ENCODE measurements around the gene FAM221B.

Gene FAM221B, protein sequence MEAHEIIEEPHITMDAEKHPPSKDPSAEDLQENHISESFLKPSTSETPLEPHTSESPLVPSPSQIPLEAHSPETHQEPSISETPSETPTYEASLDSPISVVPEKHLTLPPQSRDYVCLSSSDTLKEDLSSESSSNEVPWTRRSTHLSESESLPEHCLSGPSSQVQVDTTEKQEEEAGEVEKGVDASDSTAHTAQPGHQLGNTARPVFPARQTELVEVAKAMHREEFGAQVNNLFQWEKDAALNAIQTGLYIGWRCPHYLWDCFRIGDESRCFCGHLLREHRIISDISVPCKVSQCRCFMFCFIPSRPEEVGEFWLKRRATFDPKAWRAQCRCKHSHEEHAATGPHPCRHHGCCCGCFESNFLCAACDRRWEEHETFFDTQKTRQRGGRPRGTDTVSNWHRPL

DNA sequence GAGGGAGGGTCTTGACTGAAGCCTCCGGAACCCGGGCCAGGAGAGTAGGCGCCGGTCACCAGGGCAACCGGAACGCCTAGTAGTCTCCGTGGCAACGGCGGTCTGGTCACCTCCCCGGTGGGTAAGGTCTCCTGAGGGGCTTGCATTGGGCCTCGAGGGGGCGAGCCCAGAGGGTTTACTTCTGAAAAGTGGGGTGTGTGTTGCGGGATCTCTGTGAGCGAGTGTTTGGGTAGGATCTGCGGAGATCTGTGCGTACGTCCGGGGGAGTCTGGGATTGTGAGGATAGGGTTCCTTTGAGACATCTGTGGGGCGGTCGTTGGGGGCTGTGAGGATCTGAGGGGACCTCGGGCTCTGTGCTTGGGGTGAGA, at the start of gene FAM221B:
Gene FAM221B, minus strand, starts transcription at position 17 of the 368 bp plus-strand sequence. CDS start 2,571 bp downstream, outside the sequence.
- Histone ChIP-seq H4K20me1 (ENCODE audit: insufficient read depth, low read length) (no peaks in the 10 kb centered on the region), H3K27ac (ENCODE audit: low read length) (no peak within 1 kb of the TSS), H3F3A (ENCODE audit: insufficient read depth, low read length) (peaks cover 4% of the 10 kb centered on the region), H3K27me3 (replicated peaks; ENCODE audit: insufficient read depth, low read length) (no peaks in the 10 kb centered on the region), H3K9ac (ENCODE audit: low read length) (peak within 1 kb of the TSS; percentile 74), H3K9me2 (replicated peaks; ENCODE audit: insufficient read depth, low read length) (no peaks in the 10 kb centered on the region), H3K9me3 (replicated peaks; ENCODE audit: insufficient read depth, low read length) (no peaks in the 10 kb centered on the region), H3K36me3 (replicated peaks; ENCODE audit: insufficient read depth, low read length) (no peaks in the 10 kb centered on the region), H3K4me3 (ENCODE audit: low read length) (peak within 1 kb of the TSS; percentile 94), H3K4me1 (ENCODE audit: low read length) (peaks cover 19% of the 10 kb centered on the region), H3K4me2 (ENCODE audit: low read depth, low read length) (peak within 1 kb of the TSS; percentile 94), H2AFZ (ENCODE audit: low read length) (peak within 1 kb of the TSS; percentile 100), H3K79me2 (ENCODE audit: low read length) (0 out of 2 replicates have a peak, but pooled peaks cover 3% of the 10 kb centered on the region)
- DNase-seq: peak; percentile 13
- TF ChIP-seq EZH2 (optimal IDR thresholded peaks at IDR 0.05; ENCODE audit: low read depth, low read length) (no peak), EZH2phosphoT487 (IDR thresholded peaks at IDR 0.05; ENCODE audit: low read length) (no peak)
- TF ChIP-seq, protein P1, sequence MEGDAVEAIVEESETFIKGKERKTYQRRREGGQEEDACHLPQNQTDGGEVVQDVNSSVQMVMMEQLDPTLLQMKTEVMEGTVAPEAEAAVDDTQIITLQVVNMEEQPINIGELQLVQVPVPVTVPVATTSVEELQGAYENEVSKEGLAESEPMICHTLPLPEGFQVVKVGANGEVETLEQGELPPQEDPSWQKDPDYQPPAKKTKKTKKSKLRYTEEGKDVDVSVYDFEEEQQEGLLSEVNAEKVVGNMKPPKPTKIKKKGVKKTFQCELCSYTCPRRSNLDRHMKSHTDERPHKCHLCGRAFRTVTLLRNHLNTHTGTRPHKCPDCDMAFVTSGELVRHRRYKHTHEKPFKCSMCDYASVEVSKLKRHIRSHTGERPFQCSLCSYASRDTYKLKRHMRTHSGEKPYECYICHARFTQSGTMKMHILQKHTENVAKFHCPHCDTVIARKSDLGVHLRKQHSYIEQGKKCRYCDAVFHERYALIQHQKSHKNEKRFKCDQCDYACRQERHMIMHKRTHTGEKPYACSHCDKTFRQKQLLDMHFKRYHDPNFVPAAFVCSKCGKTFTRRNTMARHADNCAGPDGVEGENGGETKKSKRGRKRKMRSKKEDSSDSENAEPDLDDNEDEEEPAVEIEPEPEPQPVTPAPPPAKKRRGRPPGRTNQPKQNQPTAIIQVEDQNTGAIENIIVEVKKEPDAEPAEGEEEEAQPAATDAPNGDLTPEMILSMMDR (IDR thresholded peaks at IDR 0.05; ENCODE audit: low read length): no peak

DNA sequence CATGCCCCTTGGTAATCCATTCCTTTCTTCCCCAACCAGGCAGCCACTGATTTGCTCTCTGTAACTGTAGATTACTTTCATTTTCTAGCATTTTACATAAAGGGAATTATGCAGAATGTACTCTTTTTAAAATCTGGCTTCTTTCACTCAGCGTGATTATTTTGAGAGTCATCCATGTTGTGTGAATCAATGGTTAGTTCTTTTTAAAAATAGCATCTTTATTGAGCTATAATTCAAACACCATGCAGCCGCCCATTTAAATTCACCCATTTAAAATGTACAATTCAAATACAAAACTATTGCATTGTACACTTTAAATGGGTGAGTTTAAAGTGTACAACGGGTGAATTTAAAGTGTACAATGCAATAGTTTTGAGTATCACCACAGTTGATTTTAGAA, 44.0 kb upstream of the FAM221B start:
- no peak for TF ChIP-seq EZH2 (optimal IDR thresholded peaks at IDR 0.05; ENCODE audit: low read depth, low read length)
- TF ChIP-seq, protein P1 (IDR thresholded peaks at IDR 0.05; ENCODE audit: low read length): no peak
- TF ChIP-seq EZH2phosphoT487 (IDR thresholded peaks at IDR 0.05; ENCODE audit: low read length): no peak
- H3K9me2 ChIP-seq (replicated peaks; ENCODE audit: insufficient read depth, low read length): no peaks in the 10 kb centered on the region
- H3F3A ChIP-seq (ENCODE audit: insufficient read depth, low read length): no peaks in the 10 kb centered on the region
- no peak overlapping the region for H3K9ac ChIP-seq (ENCODE audit: low read length)
- H3K4me2 ChIP-seq (ENCODE audit: low read depth, low read length): no peak overlapping the region
- no peaks in the 10 kb centered on the region for H3K27me3 ChIP-seq (replicated peaks; ENCODE audit: insufficient read depth, low read length)
- no peak overlapping the region for H3K27ac ChIP-seq (ENCODE audit: low read length)
- no peak overlapping the region for H2AFZ ChIP-seq (ENCODE audit: low read length)
- H3K4me3 ChIP-seq (ENCODE audit: low read length): no peak overlapping the region
- no peaks in the 10 kb centered on the region for H4K20me1 ChIP-seq (ENCODE audit: insufficient read depth, low read length)
- no peaks in the 10 kb centered on the region for H3K79me2 ChIP-seq (ENCODE audit: low read length)
- DNase-seq: no peak
- H3K4me1 ChIP-seq (ENCODE audit: low read length): peaks cover 2% of the 10 kb centered on the region; the same call in 1 of the 2 replicates
- H3K36me3 ChIP-seq (replicated peaks; ENCODE audit: insufficient read depth, low read length): no peaks in the 10 kb centered on the region
- H3K9me3 ChIP-seq (replicated peaks; ENCODE audit: insufficient read depth, low read length): no peaks in the 10 kb centered on the region

DNA sequence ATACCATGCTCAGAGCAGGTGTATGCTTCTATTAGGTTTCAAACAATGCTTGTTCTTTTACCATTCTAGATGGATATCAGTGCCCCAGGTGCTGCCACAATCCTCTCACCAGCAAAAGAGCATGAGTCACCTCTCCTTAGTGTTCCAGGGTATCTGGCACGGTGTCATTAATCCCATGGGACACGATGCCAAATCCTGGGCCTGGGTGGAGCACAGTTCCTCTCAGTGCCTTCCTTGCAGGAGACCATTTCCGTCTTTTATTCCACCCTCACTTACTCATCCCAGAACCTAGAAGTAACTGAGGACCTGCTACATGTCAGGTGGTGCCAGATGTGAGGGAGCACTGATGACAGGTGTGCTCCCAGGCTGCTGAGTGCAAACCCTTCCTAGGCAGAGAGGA, 43.0 kb upstream of the FAM221B start:
- Histone ChIP-seq H3K9me2 (replicated peaks; ENCODE audit: insufficient read depth, low read length) (no peaks in the 10 kb centered on the region), H3K4me1 (ENCODE audit: low read length) (peaks cover 2% of the 10 kb centered on the region; the same call in 1 of the 2 replicates), H3K27ac (ENCODE audit: low read length) (no peak overlapping the region), H3K27me3 (replicated peaks; ENCODE audit: insufficient read depth, low read length) (no peaks in the 10 kb centered on the region), H3K4me3 (ENCODE audit: low read length) (no peak overlapping the region), H3K4me2 (ENCODE audit: low read depth, low read length) (no peak overlapping the region), H3K36me3 (replicated peaks; ENCODE audit: insufficient read depth, low read length) (no peaks in the 10 kb centered on the region), H2AFZ (ENCODE audit: low read length) (no peak overlapping the region), H4K20me1 (ENCODE audit: insufficient read depth, low read length) (no peaks in the 10 kb centered on the region), H3F3A (ENCODE audit: insufficient read depth, low read length) (no peaks in the 10 kb centered on the region), H3K9ac (ENCODE audit: low read length) (no peak overlapping the region), H3K79me2 (ENCODE audit: low read length) (no peaks in the 10 kb centered on the region), H3K9me3 (replicated peaks; ENCODE audit: insufficient read depth, low read length) (no peaks in the 10 kb centered on the region)
- TF ChIP-seq, protein P1 (IDR thresholded peaks at IDR 0.05; ENCODE audit: low read length): no peak
- TF ChIP-seq EZH2 (optimal IDR thresholded peaks at IDR 0.05; ENCODE audit: low read depth, low read length): no peak
- no peak for TF ChIP-seq EZH2phosphoT487 (IDR thresholded peaks at IDR 0.05; ENCODE audit: low read length)
- DNase-seq: no peak

Data from MM.1S (cell line).